Upper lobe of right lung (tissue), 1 donor: Measurements from ENCODE around the gene LRFN4. TPM values are rescaled to one million over a fixed set of nuclear protein-coding genes. Genes with fewer than 3 reads are reported as not detected.
"Not testable (repeated sequence)": the region's sequence is repeated elsewhere in the genome, so short reads cannot be mapped to it uniquely, and the experiment has no call there.

ENCODE experiments used
- ATAC-seq: fragments of 200-7000 bp; cut with Tn5 transposase; one replicate; pipeline ENCODE4 v1.9.1; 2020; ENCODE audit warnings: mild to moderate bottlenecking, moderate library complexity
- DNase-seq: peaks from one replicate; pipeline ENCODE4 v3.0.0-alpha.2; 2020
- H3K27ac ChIP-seq: fragments of 200-600 bp; one replicate; pipeline ENCODE4 v1.8.0; 2022
- H3K27me3 ChIP-seq: fragments of 200-600 bp; one replicate; pipeline ENCODE4 v1.8.0; 2022; ENCODE audit warnings: mild to moderate bottlenecking
- H3K36me3 ChIP-seq: fragments of 200-600 bp; one replicate; pipeline ENCODE4 v1.8.0; 2022
- H3K4me1 ChIP-seq: fragments of 200-600 bp; one replicate; pipeline ENCODE4 v1.8.0; 2022
- H3K4me3 ChIP-seq: fragments of 200-600 bp; one replicate; pipeline ENCODE4 v1.8.0; 2022; ENCODE audit warnings: mild to moderate bottlenecking
- H3K9me3 ChIP-seq: fragments of 200-600 bp; one replicate; pipeline ENCODE4 v1.8.0; 2022
- intact Hi-C: fragments of 100-400 bp; cut with DNase I; formaldehyde crosslinking; loops from one replicate; pipeline ENCODE4 v1.11.0; 2022
- total RNA-seq: library from RNA; stranded (reverse); fragmentation: NEBNext Ultra II Directional; extraction: Animal tissue kit (Norgen Biotek cat#: 25700); gene quantifications from one replicate; pipeline ENCODE4 v1.2.1, GENCODE V29; 2021
- TF ChIP-seq, protein P1 (sequence below): fragments of 200-600 bp; IDR thresholded peaks from one replicate; pipeline ENCODE4 v1.8.0; 2022; ENCODE audit warnings: antibody characterized with exemption
- donor health status: DM: no; HTN: yes; CAD: no; lungs with severe emphysema.

Gene LRFN4
- total RNA-seq, 1 donor from 2014 or later: 14.0 TPM

DNA sequence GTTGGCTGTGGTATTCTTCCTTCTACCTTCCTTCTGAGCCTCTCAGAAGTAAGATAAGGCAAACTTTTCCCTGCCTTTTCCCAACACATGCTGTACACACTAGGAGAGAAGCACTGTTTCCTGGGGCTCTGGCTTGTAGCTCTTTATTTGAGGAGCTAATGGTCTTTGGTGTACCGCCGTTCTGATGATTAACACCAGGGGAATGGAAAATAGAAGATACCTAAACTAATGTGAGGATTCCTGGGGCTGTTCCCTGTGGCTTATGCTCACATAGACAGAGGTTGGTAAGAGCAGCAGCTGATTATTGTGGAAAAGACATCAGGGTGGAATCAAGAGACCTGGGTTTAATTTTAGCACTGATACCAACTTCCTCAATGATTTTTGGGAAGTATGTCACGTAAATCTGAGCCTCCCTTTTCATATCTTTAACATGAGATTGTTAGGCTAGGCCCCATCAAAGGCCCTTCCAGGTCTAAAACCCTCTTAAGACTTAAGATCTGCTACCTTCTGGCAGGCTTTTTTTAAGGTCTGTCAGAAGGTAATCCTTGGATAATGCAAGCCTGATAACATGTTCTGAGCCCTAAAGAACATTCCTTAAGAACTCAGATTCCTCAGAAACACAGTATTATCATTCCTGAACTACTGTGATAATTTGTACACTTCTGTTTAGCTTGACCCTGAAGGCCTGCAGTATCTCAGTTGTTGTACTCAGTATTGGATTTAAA is 38.5 kb upstream of the LRFN4 start:
- no peak for ATAC-seq
- H3K4me1 ChIP-seq: no peaks in the 10 kb centered on the region
- no peaks in the 10 kb centered on the region for H3K9me3 ChIP-seq
- no peaks in the 10 kb centered on the region for H3K27me3 ChIP-seq
- DNase-seq: no peak
- H3K4me3 ChIP-seq: no peak overlapping the region
- H3K27ac ChIP-seq: no peak overlapping the region
- no peaks in the 10 kb centered on the region for H3K36me3 ChIP-seq
- intact Hi-C loops: no loop called here
- TF ChIP-seq, protein P1, sequence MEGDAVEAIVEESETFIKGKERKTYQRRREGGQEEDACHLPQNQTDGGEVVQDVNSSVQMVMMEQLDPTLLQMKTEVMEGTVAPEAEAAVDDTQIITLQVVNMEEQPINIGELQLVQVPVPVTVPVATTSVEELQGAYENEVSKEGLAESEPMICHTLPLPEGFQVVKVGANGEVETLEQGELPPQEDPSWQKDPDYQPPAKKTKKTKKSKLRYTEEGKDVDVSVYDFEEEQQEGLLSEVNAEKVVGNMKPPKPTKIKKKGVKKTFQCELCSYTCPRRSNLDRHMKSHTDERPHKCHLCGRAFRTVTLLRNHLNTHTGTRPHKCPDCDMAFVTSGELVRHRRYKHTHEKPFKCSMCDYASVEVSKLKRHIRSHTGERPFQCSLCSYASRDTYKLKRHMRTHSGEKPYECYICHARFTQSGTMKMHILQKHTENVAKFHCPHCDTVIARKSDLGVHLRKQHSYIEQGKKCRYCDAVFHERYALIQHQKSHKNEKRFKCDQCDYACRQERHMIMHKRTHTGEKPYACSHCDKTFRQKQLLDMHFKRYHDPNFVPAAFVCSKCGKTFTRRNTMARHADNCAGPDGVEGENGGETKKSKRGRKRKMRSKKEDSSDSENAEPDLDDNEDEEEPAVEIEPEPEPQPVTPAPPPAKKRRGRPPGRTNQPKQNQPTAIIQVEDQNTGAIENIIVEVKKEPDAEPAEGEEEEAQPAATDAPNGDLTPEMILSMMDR: no peak

DNA sequence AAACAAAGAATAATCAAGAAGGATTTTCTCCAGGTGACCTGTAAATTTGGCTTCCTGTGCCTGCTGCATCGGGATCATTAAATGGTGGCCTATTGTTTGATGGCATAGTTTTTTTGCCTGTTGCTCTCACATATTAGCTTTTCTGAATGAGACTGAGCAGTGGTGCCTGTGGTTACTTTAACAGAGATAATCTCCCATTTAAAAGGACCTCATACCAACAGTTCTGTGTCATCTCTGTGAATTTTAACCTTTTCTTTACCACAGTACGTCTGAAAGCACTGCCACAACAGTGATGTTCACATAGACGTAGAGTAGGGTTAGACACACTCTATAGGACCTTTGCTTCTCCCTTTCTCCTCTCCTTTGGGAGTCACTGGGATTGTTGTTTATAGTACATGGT is 36.5 kb upstream of the LRFN4 start:
- Histone ChIP-seq H3K4me3 (no peak overlapping the region), H3K27me3 (no peaks in the 10 kb centered on the region), H3K36me3 (no peaks in the 10 kb centered on the region), H3K4me1 (no peaks in the 10 kb centered on the region), H3K9me3 (no peaks in the 10 kb centered on the region), H3K27ac (no peak overlapping the region)
- TF ChIP-seq, protein P1: no peak
- ATAC-seq: no peak
- intact Hi-C loops: no loop called here
- DNase-seq: no peak

DNA sequence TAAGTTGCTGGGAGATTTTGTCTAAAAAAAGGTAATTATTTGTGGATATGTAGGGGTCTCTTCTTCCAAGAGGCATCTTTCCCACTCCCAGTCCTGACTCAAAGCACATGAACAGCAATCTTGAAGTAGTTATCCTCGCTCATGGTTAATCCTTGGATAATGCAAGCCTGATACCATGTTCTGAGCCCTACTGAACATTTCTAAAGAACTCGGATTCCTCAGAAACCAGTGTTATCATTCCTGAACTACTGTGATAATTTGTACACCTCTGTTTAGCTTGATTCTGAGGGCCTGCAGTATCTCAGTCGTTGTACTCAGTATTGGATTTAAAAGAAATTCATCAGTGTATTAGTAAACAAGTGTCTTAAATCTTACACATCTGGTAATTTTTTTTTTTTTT is 36.0 kb upstream of the LRFN4 start:
- intact Hi-C loops: no loop called here
- no peaks in the 10 kb centered on the region for H3K27me3 ChIP-seq
- DNase-seq (no peak), ATAC-seq (no peak)
- H3K27ac ChIP-seq: no peak overlapping the region
- TF ChIP-seq, protein P1: no peak
- no peaks in the 10 kb centered on the region for H3K4me1 ChIP-seq
- no peaks in the 10 kb centered on the region for H3K9me3 ChIP-seq
- no peak overlapping the region for H3K4me3 ChIP-seq
- no peaks in the 10 kb centered on the region for H3K36me3 ChIP-seq

DNA sequence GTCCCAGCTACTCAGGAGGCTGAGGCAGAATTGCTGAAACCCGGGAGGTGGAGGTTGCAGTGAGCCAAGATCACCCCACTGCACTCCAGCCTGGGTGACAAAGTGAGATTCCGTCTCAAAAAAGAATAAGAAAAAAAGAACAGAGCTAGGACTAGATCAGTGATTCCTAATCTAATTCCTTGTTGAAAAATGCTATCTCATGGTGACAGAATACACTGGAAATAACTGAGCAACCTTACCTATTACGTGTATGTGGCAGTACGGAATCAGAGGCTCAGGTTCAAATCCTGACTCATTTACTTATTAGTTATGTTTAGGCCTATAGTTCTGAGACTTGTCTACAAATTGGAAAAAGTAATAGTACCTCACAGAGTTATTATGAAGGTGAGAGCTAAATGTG is 33.2 kb upstream of the LRFN4 start:
- intact Hi-C loops: no loop called here
- H3K4me3 ChIP-seq: no peak overlapping the region
- H3K36me3 ChIP-seq: no peaks in the 10 kb centered on the region
- TF ChIP-seq, protein P1: no peak
- H3K9me3 ChIP-seq: no peaks in the 10 kb centered on the region
- no peaks in the 10 kb centered on the region for H3K4me1 ChIP-seq
- DNase-seq: no peak
- no peak overlapping the region for H3K27ac ChIP-seq
- no peak for ATAC-seq
- H3K27me3 ChIP-seq: no peaks in the 10 kb centered on the region

DNA sequence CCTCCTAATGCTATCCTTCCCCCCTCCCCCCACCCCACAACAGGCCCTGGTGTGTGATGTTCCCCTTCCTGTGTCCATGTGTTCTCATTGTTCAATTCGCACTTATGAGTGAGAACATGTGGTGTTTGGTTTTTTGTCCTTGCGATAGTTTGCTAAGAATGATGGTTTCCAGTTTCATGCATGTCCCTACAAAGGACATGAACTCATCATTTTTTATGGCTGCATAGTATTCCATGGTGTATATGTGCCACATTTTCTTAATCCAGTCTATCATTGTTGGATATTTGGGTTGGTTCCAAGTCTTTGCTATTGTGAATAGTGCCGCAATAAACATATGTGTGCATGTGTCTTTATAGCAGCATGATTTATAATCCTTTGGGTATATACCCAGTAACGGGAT is 32.3 kb upstream of the LRFN4 start:
- H3K36me3 ChIP-seq, ATAC-seq, H3K4me1 ChIP-seq, intact Hi-C loops, H3K9me3 ChIP-seq, H3K4me3 ChIP-seq, H3K27ac ChIP-seq, H3K27me3 ChIP-seq, DNase-seq: not testable (repeated sequence)

DNA sequence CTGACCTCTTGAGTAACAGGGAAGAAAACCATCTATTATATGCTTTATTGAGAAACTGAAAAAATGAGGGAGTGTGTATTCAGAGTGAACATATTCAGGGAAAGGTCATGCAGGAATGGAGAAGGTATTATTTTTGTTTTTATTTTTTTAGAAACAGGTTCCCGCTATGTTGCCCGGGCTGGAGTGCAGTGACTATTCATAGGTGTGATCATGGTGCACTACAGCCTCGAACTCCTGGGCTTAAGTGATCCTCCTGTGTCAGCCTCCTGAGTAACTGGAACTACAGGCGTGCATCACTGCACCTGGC is 22.4 kb upstream of the LRFN4 start:
- Histone ChIP-seq H3K27me3 (no peaks in the 10 kb centered on the region), H3K4me3 (no peak overlapping the region), H3K36me3 (peaks cover 8% of the 10 kb centered on the region), H3K4me1 (no peaks in the 10 kb centered on the region), H3K27ac (no peak overlapping the region), H3K9me3 (no peaks in the 10 kb centered on the region)
- DNase-seq (no peak), ATAC-seq (no peak)
- TF ChIP-seq, protein P1: no peak
- intact Hi-C loops: loop anchor here (5.0 kb wide), 1 partner anchor 137 kb away; no protein-coding TSS in a partner anchor
